ENCODE results near the gene DISP2.

DNA sequence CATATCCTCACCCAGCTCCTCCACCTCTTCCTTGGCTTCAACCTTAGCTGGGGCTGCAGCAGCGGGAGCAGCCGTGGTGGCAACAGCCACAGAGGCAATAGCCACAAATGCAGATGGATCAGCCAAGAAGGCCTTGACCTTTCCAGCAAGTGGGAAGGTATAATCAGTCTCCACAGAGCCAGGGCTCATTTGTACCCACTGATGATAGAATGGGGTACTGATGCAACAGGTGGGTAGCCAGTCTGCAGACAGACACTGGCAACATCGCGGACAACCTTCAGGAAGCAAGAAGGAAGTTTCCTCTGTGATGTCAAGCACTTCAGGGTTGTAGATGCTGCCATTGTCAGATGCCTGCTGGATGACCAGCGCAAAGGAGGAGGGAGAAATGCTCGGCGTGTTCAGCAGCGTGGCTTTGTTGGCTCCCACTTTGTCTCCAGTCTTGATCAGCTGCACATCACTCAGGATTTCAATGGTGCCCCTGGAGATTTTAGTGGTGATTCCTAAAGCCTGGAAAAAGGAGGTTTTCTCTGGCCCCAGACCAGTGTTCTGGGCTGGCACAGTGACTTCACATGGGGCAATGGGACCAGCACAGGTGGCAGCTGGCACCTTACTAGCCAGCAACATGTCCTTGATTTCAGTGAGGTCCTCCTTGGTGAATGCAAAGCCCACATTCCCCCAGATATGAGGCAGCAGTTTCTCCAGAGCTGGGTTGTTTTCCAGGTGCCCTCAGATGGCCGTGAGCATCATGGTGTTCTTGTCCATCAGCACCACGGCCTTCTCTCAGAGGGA is 45.5 kb upstream of the DISP2 start:
- TF ChIP-seq, protein P1, sequence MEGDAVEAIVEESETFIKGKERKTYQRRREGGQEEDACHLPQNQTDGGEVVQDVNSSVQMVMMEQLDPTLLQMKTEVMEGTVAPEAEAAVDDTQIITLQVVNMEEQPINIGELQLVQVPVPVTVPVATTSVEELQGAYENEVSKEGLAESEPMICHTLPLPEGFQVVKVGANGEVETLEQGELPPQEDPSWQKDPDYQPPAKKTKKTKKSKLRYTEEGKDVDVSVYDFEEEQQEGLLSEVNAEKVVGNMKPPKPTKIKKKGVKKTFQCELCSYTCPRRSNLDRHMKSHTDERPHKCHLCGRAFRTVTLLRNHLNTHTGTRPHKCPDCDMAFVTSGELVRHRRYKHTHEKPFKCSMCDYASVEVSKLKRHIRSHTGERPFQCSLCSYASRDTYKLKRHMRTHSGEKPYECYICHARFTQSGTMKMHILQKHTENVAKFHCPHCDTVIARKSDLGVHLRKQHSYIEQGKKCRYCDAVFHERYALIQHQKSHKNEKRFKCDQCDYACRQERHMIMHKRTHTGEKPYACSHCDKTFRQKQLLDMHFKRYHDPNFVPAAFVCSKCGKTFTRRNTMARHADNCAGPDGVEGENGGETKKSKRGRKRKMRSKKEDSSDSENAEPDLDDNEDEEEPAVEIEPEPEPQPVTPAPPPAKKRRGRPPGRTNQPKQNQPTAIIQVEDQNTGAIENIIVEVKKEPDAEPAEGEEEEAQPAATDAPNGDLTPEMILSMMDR (IDR thresholded peaks at IDR 0.05) = no peak
- no peak for TF ChIP-seq POLR2A (IDR thresholded peaks at IDR 0.05)

Data from uterus (tissue), 2 donors.